HepG2 (cell line): Measurements from ENCODE around the gene RASA1. TPM values are rescaled to one million over a fixed set of nuclear protein-coding genes. Genes with fewer than 3 reads are reported as not detected.

ENCODE experiments used
- AKNA ChIP-seq: sonication (generic); formaldehyde crosslinking; IDR thresholded peaks from 2 replicates; pipeline ENCODE4 v1.4.0; 2020; ENCODE audit warnings: missing genetic modification reagents, borderline replicate concordance
- ARNTL ChIP-seq: sonication (generic); formaldehyde crosslinking; IDR thresholded peaks from 2 replicates; pipeline ENCODE4 v1.4.0; 2020; ENCODE audit warnings: mild to moderate bottlenecking, missing genetic modification reagents
- EP300 ChIP-seq, 3 experiments: sonication (generic) in 1 of 3; formaldehyde crosslinking in 1 of 3; IDR thresholded peaks; 2 replicates each; pipeline versions ENCODE4 v1.5.1 to v1.6.1; 2011 to 2020; ENCODE audit warnings: low read depth in 2 of 3, low read length in 2 of 3, borderline replicate concordance in 1 of 3, improper control_type of control experiment in 1 of 3, mild to moderate bottlenecking in 1 of 3, missing genetic modification reagents in 1 of 3, moderate library complexity in 1 of 3
- GATA4 ChIP-seq: sonication (generic); IDR thresholded peaks from 2 replicates; pipeline ENCODE4 v1.6.1; 2016; ENCODE audit warnings: antibody characterized with exemption, low read depth, borderline replicate concordance
- NFAT5 ChIP-seq: sonication (generic); formaldehyde crosslinking; IDR thresholded peaks from 2 replicates; pipeline ENCODE4 v1.4.0; 2020; ENCODE audit warnings: missing genetic modification reagents
- SP2 ChIP-seq: sonication (generic); formaldehyde crosslinking; IDR thresholded peaks from 2 replicates; pipeline ENCODE4 v1.5.1; 2020; ENCODE audit warnings: mild to moderate bottlenecking, missing genetic modification reagents
- ZBTB20 ChIP-seq: sonication (generic); formaldehyde crosslinking; IDR thresholded peaks from 2 replicates; pipeline ENCODE4 v1.8.1; 2023; ENCODE audit warnings: missing genetic modification reagents, low read depth, mild to moderate bottlenecking, borderline replicate concordance
- ZMYM3 ChIP-seq: sonication (generic); formaldehyde crosslinking; IDR thresholded peaks from 2 replicates; pipeline ENCODE4 v1.5.1; 2020; ENCODE audit warnings: mild to moderate bottlenecking, missing genetic modification reagents
- ZMYM4 ChIP-seq: sonication (generic); formaldehyde crosslinking; IDR thresholded peaks from 2 replicates; pipeline ENCODE4 v1.8.1; 2023; ENCODE audit warnings: mild to moderate bottlenecking, missing genetic modification reagents
- ZNF280B ChIP-seq: sonication (generic); formaldehyde crosslinking; IDR thresholded peaks from 2 replicates; pipeline ENCODE4 v1.5.0; 2020; ENCODE audit warnings: missing genetic modification reagents, mild to moderate bottlenecking, borderline replicate concordance
- ZNF446 ChIP-seq: sonication (generic); formaldehyde crosslinking; IDR thresholded peaks from 2 replicates; pipeline ENCODE4 v1.5.0; 2020; ENCODE audit warnings: mild to moderate bottlenecking, missing genetic modification reagents
- ZNF746 ChIP-seq: sonication (generic); formaldehyde crosslinking; IDR thresholded peaks from 2 replicates; pipeline ENCODE4 v1.8.0; 2022; ENCODE audit warnings: mild to moderate bottlenecking, missing genetic modification reagents
- ZNF850 ChIP-seq: sonication (generic); formaldehyde crosslinking; conservative IDR thresholded peaks from 2 replicates; pipeline ENCODE4 v1.9.0; 2021; ENCODE audit warnings: mild to moderate bottlenecking, missing genetic modification reagents
- ZSCAN9 ChIP-seq: IDR thresholded peaks from 2 replicates; pipeline ENCODE4 v1.6.1; 2016; ENCODE audit warnings: borderline replicate concordance
- polyA plus RNA-seq, 8 experiments: library from polyadenylated mRNA; depleted of rRNA in 3 of 8; stranded (reverse) in 7 of 8; unstranded in 1 of 8; fragments of >200 nt; fragmentation: Illumina TruSeq in 4 of 8; extraction: Trizol in 4 of 8; gene quantifications; 2 replicates each; pipeline versions ENCODE4 v1.2.1 to v1.2.3, GENCODE V29; 2011 to 2016; ENCODE audit warnings: low read depth in 4 of 8, missing spikeins in 1 of 8, mixed read lengths in 1 of 8; ENCODE audit not compliant: insufficient read depth in 1 of 8
- total RNA-seq, 5 experiments: library from RNA; depleted of rRNA; stranded (reverse); fragments of >200 nt; fragmentation: Illumina TruSeq; extraction: Trizol; gene quantifications; 2 replicates each; pipeline ENCODE4 v1.2.3, GENCODE V29; 2016; ENCODE audit warnings: low read depth in 1 of 5

Gene RASA1
- total and polyA plus RNA-seq, 2 of the 13 experiments (the other 11 are each of a cell fraction or from before 2014, with no cell fraction given) = 19.5 to 20.5 TPM

- TF ChIP-seq AKNA (CRISPR knock-in tag) = no peak
- TF ChIP-seq ZNF280B (CRISPR knock-in tag) = no peak
- no peak; the same call in 1 of the 2 replicates for TF ChIP-seq ARNTL (CRISPR knock-in tag)
- no peak for TF ChIP-seq EP300 (IDR thresholded peaks at IDR 0.05; ENCODE audit: low read depth in 2 of 2, low read length in 2 of 2)
- no peak for TF ChIP-seq EP300 (CRISPR knock-in tag; IDR thresholded peaks at IDR 0.05; ENCODE audit: borderline replicate concordance)
- TF ChIP-seq NFAT5 = no peak
- no peak for TF ChIP-seq GATA4
- no peak for TF ChIP-seq ZNF746 (CRISPR knock-in tag)
- TF ChIP-seq ZNF850 (CRISPR knock-in tag) = no peak
- peak; percentile 36; the same call in 1 of the 2 replicates for TF ChIP-seq SP2 (CRISPR knock-in tag)
- TF ChIP-seq ZSCAN9 (CRISPR knock-in tag) = no peak
- TF ChIP-seq ZMYM3 (CRISPR knock-in tag) = no peak
- no peak for TF ChIP-seq ZNF446 (CRISPR knock-in tag)
- TF ChIP-seq ZMYM4 (CRISPR knock-in tag) = no peak; the same call in 1 of the 2 replicates
- no peak for TF ChIP-seq ZBTB20 (CRISPR knock-in tag)
Observed at GRCh38 chr5:87268126-87268969, 665 bp downstream of the RASA1 start (continued).
